ENCODE results near the gene SNRNP25.

DNA sequence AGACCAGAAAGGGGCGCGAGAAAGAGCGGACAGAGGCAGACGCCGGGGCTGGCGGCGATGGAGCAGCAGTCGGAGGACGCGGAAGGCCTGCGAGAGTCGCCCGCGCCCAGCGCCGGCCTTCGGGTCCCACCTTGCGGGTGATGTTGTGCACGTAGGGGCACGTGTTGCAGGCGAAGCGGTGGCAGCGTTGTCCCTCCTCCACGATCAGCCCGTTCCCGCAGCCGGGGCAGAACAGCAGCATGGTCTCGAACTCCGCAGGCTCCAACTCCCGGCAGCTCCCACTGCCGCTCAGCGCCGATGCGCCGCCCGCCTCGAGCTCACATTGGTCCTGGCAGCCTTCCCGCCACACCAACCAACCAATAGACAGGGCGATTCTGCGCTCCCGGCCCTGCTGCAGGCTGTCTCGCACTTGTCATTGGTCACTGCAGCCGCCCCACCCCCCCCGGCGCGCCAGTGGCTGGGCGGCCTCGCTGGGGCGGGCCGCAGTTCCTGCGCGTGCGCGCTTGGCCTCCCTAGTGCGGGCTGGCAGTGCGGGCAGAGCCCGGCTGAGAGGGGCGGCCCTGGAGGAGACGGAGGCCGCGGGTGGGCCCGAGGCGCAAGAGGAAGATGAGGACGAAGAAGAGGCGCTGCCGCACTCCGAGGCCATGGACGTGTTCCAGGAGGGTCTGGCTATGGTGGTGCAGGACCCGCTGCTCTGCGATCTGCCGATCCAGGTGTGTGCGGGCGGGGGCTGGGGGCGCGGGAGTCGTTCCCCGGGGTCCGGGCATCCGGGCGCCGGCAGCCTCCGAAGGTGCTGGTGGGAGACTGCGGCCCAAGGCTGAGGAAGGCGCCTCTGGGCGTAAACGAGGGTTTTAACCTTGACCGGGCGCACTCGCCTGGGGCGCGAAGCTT is at the start of gene SNRNP25, which contains the start of gene POLR3K:
- TF ChIP-seq NFRKB (IDR thresholded peaks at IDR 0.05) = no peak
- no peak for TF ChIP-seq CTBP1 (IDR thresholded peaks at IDR 0.05; ENCODE audit: borderline replicate concordance)
